Activated T-helper 9 cell treated with anti-CD3 and anti-CD28 coated beads, Interleukin-2, amount 50 U/mL, for 16 hours (primary cell): Measurements from ENCODE around the gene EMILIN1.
"Not testable (repeated sequence)": the region's sequence is repeated elsewhere in the genome, so short reads cannot be mapped to it uniquely, and the experiment has no call there.

Source experiments
- DNase-seq: peaks from one replicate; pipeline ENCODE4 v3.0.0-alpha.2; 2020; ENCODE audit warnings: low read depth

Gene EMILIN1

GRCh38 chr2:27094353-27094984, 16.1 kb downstream of the EMILIN1 start:
- DNase-seq, result no peak

GRCh38 chr2:27095427-27095744, 17.0 kb downstream of the EMILIN1 start:
- DNase-seq, result no peak

DNA sequence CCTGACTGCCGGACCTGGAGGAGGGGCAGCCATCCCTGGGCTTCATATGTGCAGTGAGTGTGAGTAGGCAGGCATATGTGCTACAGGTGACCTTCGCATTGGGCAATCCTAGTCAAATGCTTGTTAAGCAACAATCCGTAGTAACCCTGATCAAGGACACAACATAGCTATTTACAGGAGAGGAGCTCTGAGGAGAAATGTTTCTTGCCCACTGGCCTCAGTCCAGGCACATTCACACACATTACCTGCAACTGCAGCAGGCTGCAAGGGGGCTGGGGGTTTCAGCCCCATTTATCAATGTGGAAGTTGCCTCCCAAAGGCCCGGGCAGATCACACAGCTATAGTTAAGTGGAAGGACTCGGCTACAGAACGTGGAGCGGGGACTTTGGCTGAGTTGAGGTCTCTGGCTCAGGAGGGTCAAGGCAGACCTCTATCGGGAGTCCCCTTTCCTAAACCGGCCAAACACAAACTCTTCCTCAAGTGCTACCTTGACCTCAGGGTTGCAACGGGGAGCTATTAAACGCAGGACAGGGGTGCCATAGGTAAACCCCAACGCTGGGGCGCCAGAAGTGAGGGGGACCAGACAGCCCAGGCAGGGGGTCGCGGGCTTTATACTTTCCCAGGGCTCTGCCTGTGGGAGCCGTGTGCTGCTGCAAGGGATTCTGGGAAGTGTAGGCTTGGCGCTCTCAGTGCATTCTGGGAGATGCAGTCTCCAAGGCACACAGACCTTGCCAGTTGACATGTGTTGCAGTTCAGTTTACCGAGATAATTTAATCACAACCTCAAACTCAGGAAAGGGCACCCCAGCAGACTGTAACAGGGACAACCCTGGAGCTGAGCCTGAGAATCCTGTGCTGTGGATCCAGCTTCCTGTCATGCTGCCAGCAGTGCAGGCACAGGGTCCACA, 17.6 kb downstream of the EMILIN1 start:
- DNase-seq, result no peak

- DNase-seq, result no peak
These were observed 18.4 kb downstream of the EMILIN1 start for GRCh38 chr2:27096748-27097297.

DNA sequence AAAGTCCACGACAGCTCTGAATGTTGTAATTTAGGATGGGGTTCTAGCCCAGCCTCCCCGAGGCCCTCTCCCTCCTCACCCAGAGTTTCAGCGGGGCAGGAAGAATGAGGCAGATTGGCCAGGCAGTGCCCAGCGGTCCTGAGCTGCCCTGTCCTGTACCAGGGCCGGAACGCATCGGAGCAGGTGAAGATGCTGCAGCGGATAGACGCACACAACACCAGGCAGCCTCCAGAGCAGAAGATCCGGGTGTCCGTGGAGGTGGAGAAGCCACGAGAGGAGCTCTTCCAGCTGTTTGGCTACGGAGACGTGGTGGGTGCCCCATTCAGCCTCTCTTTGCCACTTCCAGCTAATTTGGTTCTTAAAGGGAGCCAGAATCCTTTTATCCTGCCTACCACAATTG, 18.9 kb downstream of the EMILIN1 start:
- no peak for DNase-seq

DNA sequence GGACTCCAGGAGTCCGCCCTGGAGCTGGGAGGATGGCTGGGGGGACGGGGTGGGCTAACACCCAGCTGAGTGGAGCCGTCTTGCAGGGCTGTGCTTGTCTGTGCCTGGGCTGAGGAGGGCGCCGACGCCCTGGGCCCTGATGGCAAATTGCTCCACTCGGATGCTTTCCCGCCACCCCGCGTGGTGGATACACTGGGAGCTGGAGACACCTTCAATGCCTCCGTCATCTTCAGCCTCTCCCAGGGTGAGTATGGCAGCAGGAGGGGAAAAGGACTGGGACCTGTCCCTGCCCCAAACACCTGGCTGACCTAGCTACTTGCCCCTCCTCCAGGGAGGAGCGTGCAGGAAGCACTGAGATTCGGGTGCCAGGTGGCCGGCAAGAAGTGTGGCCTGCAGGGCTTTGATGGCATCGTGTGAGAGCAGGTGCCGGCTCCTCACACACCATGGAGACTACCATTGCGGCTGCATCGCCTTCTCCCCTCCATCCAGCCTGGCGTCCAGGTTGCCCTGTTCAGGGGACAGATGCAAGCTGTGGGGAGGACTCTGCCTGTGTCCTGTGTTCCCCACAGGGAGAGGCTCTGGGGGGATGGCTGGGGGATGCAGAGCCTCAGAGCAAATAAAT, 21.0 kb downstream of the EMILIN1 start:
- DNase-seq, result no peak

DNA sequence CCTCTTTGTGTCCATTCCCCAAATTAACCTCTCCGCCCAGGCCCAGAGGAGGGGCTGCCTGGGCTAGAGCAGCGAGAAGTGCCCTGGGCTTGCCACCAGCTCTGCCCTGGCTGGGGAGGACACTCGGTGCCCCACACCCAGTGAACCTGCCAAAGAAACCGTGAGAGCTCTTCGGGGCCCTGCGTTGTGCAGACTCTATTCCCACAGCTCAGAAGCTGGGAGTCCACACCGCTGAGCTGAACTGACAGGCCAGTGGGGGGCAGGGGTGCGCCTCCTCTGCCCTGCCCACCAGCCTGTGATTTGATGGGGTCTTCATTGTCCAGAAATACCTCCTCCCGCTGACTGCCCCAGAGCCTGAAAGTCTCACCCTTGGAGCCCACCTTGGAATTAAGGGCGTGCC, 21.6 kb downstream of the EMILIN1 start:
- no peak for DNase-seq

- no peak for DNase-seq
These were observed 23.9 kb downstream of the EMILIN1 start for GRCh38 chr2:27102329-27102728.

DNA sequence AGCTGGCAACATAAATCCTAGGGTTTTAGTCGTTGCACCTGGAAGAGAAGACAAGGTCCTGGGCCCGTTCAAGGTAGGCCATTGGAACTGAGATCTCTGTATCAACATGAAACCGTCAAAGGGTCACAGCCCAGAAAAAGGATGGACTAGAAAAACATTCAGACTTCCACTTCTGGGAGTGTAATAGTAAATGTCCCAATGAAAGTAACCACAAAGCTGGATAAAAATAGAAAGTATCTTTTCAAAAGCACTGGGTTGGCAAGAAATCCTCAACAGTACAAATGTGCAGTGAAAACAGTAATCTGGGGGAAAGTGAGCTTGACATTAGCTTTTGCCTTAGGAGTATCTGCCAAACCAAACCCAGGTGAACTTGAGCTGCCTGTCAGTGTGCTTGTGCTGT, 27.6 kb downstream of the EMILIN1 start:
- DNase-seq, result no peak

DNA sequence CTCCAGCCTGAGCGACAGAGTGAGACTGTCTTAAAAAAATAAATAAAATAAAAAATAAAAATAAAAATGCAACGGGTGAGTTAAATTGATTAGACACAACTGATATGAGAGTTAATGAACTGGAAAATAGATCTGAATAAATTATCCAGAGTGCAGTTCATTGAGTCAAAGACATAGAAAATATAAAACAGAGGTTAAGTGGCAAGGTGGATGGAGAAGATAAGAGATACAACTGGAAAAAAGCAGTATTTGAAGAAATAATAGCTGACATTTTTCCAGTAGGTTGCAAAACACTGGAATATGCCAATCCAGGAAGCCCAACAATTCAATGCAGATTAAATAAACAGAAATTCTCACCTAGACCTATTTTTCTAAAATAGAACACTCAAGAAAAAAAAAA, 29.8 kb downstream of the EMILIN1 start:
- DNase-seq, result no peak

- no peak for DNase-seq
These were observed 30.7 kb downstream of the EMILIN1 start for GRCh38 chr2:27109083-27109482.

- not testable (repeated sequence) for DNase-seq
These were observed 32.4 kb downstream of the EMILIN1 start for GRCh38 chr2:27110603-27111352.

DNA sequence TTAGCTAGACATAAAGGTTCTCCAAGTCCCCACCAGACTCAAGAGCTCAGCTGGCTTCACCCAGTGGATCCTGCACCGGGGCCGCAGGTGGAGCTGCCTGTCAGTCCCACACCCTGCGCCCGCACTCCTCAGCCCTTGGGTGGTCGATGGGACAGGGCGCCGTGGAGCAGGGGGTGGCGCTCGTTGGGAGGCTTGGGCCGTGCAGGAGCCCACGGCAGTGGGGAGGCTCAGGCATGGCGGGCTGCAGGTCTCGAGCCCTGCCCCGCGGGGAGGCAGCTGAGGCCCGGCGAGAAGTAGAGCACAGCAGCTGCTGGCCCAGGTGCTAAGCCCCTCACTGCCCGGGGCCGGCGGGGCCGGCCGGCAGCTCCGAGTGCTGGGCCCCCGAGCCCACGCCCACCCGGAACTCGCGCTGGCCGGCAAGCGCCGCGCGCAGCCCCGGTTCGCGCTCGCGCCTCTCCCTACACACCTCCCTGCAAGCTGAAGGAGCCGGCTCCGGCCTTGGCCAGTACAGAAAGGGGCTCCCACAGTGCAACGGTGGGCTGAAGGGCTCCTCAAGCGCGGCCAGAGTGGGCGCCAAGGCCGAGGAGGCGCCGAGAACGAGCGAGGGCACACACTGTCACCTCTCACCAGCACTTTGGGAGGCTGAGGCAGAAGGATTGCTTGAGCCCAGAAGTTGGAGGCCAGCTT, 33.1 kb downstream of the EMILIN1 start:
- DNase-seq, result not testable (repeated sequence)

DNA sequence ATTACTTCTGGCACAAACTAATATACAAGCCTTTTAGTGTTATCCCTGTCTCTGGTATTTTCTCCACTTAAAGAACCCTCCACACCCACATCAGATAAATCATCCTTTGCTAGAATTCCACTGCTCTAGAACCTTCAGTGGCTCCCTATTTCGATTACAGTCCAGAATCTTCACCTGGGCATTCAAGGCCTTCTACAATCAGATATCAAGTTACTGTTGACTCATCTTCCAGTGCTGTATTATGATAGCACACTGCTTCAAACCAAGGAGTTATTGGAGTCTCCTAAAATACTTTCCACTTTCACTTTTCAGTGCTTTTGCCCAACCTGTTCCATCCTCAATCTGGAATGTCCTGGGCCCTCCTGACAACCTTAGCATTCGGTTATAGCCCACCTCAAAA, 37.1 kb downstream of the EMILIN1 start:
- DNase-seq, result no peak

DNA sequence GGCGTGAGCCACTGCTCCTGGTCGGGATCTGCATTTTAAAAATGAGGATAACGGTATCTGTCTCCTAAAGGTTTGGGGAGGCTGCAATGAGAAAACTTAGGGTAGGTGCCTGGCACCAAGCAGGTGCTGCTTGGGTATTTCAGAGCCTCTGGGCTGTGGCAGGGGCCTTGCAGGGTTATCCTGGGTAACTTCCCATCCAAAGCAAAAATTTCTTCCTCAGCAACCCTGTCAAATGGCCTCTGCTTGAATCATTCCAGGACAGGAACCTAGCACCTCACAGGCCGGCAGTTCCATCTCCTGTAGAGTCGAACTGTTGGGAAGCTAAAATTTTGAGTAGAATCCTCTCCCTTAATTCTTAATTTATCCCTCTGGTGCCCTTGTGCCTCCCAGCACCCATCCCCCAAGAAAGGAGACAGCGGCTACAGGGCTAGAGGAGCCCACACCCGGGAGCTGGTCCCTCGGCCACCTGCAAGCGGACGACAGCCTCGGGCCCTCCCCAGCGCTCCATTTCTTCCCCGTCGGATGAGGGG, 39.6 kb downstream of the EMILIN1 start:
- no peak for DNase-seq

GRCh38 chr2:27118525-27119329, 40.3 kb downstream of the EMILIN1 start, which contains the start of gene CGREF1:
CGREF1 (minus strand) TSS chr2:27119128; CDS start chr2:27104366, 14,762 bp downstream.
- no peak for DNase-seq

DNA sequence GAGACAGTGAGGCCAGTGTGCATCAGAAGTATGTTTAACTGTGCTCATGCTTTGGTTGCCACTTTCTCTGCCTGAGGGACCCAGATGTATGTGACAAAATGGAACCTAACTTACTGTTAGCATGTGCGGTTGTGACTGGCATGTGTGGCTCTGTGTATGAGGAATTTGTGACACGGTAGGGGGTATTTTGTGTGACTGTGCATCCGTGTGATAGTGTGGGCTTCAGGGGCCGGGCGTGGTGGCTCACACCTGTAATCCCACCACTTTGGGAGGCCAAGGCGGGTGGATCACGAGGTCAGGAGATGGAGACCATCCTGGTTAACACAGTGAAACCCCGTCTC, 40.9 kb downstream of the EMILIN1 start:
- DNase-seq, result not testable (repeated sequence)

DNA sequence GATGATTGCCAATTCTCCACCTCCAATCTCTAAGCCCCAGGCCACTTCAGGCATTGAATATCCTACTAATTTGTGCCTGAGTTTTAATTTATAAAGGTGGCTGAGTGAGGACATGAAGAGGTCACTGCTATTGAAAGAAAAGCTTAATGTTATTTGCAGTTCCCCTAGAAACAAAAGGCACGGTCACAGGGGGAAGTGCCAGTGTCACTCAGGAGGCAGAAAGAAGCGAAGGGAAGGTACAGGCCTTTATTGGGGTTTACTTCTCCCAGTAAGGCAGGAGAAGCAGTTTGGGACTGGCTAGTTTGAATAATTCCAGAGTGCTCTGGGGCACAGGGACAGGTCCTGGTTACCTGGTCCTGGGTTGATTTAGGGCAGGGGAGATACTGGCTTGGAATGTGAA, 43.5 kb downstream of the EMILIN1 start:
- no peak for DNase-seq

DNA sequence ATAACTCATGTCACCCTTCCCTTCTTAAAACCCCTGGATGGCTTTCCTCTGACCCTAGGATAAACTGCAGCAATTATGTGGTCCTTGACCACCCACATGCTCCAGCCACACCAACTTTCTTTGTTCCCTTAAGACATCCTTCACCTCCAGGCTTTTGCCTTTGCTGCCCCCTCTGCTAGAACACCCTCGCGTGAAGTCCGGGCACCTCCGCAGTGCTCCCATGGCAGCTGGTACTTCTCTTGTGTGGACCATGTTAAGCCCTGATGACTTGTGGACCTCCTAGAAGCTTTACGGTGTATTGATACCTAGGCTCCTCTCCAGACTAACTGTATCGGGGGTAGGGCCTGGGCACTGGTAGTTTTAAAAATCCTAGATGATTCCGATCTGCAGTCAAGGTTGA, 44.4 kb downstream of the EMILIN1 start:
- DNase-seq, result no peak
